Hepatic stellate cell (primary cell): ENCODE measurements around the gene HOXB1.
A peak's percentile ranks its signal among the peaks of the same experiment; 100 is the strongest.
"Not testable (repeated sequence)": the region's sequence is repeated elsewhere in the genome, so short reads cannot be mapped to it uniquely, and the experiment has no call there.

Source experiments
- DNase-seq: peaks from one replicate; pipeline ENCODE4 v3.0.0; 2011; ENCODE audit warnings: low spot score

Gene HOXB1

GRCh38 chr17:48494335-48494734 lies 36.5 kb downstream of the HOXB1 start:
- DNase-seq = peak; percentile 78

GRCh38 chr17:48492401-48493298 lies 38.2 kb downstream of the HOXB1 start:
- DNase-seq = peak; percentile 77

- no peak for DNase-seq
Measured at GRCh38 chr17:48491527-48492273, 39.1 kb downstream of the HOXB1 start.

GRCh38 chr17:48490451-48490892 lies 40.3 kb downstream of the HOXB1 start:
- no peak for DNase-seq

- DNase-seq = no peak
Measured at GRCh38 chr17:48489781-48490180, 41.0 kb downstream of the HOXB1 start.

GRCh38 chr17:48488548-48489106 lies 42.2 kb downstream of the HOXB1 start:
- no peak for DNase-seq

GRCh38 chr17:48487221-48487620 lies 43.6 kb downstream of the HOXB1 start:
- no peak for DNase-seq

- DNase-seq = peak; percentile 92
Measured at GRCh38 chr17:48486557-48486956, 44.3 kb downstream of the HOXB1 start.

- no peak for DNase-seq
Measured at GRCh38 chr17:48484850-48485249, 46.0 kb downstream of the HOXB1 start.

GRCh38 chr17:48484256-48484655 lies 46.6 kb downstream of the HOXB1 start:
- no peak for DNase-seq

- peak; percentile 82 for DNase-seq
Measured at GRCh38 chr17:48483471-48484131, 47.2 kb downstream of the HOXB1 start.

GRCh38 chr17:48483004-48483403 lies 47.8 kb downstream of the HOXB1 start:
- DNase-seq = peak; percentile 51

- DNase-seq = not testable (repeated sequence)
Measured at GRCh38 chr17:48482301-48482700, 48.5 kb downstream of the HOXB1 start.

GRCh38 chr17:48479014-48479402 lies 51.8 kb downstream of the HOXB1 start:
- DNase-seq = no peak
